ENCODE measurements around the gene ZNF354C.

- TF ChIP-seq CTCF (IDR thresholded peaks at IDR 0.05) = no peak
- TF ChIP-seq EP300 (IDR thresholded peaks at IDR 0.05) = no peak
Observed at GRCh38 chr5:179033004-179033580, 27.1 kb upstream of the ZNF354C start.

All from suprapubic skin (tissue), 3 donors.